HEK293T (cell line): ENCODE measurements around the gene LRRC17.
"Not testable (repeated sequence)": the region's sequence is repeated elsewhere in the genome, so short reads cannot be mapped to it uniquely, and the experiment has no call there.

Experiments
- CTCF ChIA-PET: fragments of 350-600 bp; formaldehyde crosslinking; extraction: SDS; loops from one replicate; lab custom pipeline; 2021; ENCODE audit warnings: antibody characterized with exemption, inconsistent platforms; lab: Yijun Ruan, JAX
- POLR2A ChIA-PET: fragments of 350-600 bp; formaldehyde crosslinking; extraction: SDS; loops from one replicate; lab custom pipeline; 2020; ENCODE audit warnings: antibody characterized with exemption, inconsistent platforms; lab: Yijun Ruan, JAX
- DNase-seq: peaks from one replicate; pipeline ENCODE4 v3.0.0; 2012; ENCODE audit warnings: mixed read lengths; ENCODE audit errors: extremely low spot score
- ARNT ChIP-seq: fragments of 450-650 bp; IDR thresholded peaks from 2 replicates; pipeline ENCODE4 v1.6.1; 2017; ENCODE audit warnings: mild to moderate bottlenecking
- BHLHE40 ChIP-seq: fragments of 450-650 bp; IDR thresholded peaks from 2 replicates; pipeline ENCODE4 v1.6.1; 2016; ENCODE audit warnings: mild to moderate bottlenecking, moderate library complexity, borderline replicate concordance
- CTBP1 ChIP-seq: fragments of 450-650 bp; IDR thresholded peaks from 2 replicates; pipeline ENCODE4 v1.6.1; 2016; ENCODE audit warnings: borderline replicate concordance
- ELF4 ChIP-seq: fragments of 450-650 bp; IDR thresholded peaks from 2 replicates; pipeline ENCODE4 v1.6.1; 2017; ENCODE audit warnings: antibody characterized with exemption
- FOXA1 ChIP-seq: fragments of 450-650 bp; IDR thresholded peaks from 2 replicates; pipeline ENCODE4 v1.6.1; 2016; ENCODE audit warnings: mild to moderate bottlenecking
- FOXK2 ChIP-seq: fragments of 450-650 bp; IDR thresholded peaks from 2 replicates; pipeline ENCODE4 v1.6.1; 2016; ENCODE audit warnings: mild to moderate bottlenecking
- FOXM1 ChIP-seq: fragments of 450-650 bp; IDR thresholded peaks from 2 replicates; pipeline ENCODE4 v1.6.1; 2017; ENCODE audit warnings: mild to moderate bottlenecking, borderline replicate concordance
- HDGF ChIP-seq: fragments of 450-650 bp; IDR thresholded peaks from 2 replicates; pipeline ENCODE4 v1.6.1; 2017; ENCODE audit warnings: antibody characterized with exemption, borderline replicate concordance
- L3MBTL2 ChIP-seq: fragments of 450-650 bp; conservative IDR thresholded peaks from 2 replicates; pipeline ENCODE4 v1.6.1; 2016; ENCODE audit warnings: mild to moderate bottlenecking
- LEF1 ChIP-seq: fragments of 450-650 bp; IDR thresholded peaks from 2 replicates; pipeline ENCODE4 v1.6.1; 2017; ENCODE audit warnings: mild to moderate bottlenecking, borderline replicate concordance
- NFRKB ChIP-seq: fragments of 450-650 bp; IDR thresholded peaks from 2 replicates; pipeline ENCODE4 v1.6.1; 2016; ENCODE audit warnings: mild to moderate bottlenecking, moderate library complexity
- SP1 ChIP-seq: fragments of 450-650 bp; IDR thresholded peaks from 2 replicates; pipeline ENCODE4 v1.6.1; 2017
- SUZ12 ChIP-seq: fragments of 450-650 bp; IDR thresholded peaks from 2 replicates; pipeline ENCODE4 v1.6.1; 2016; ENCODE audit warnings: mild to moderate bottlenecking
- TARDBP ChIP-seq: fragments of 450-650 bp; IDR thresholded peaks from 2 replicates; pipeline ENCODE4 v1.6.1; 2016
- ZNF384 ChIP-seq: fragments of 450-650 bp; IDR thresholded peaks from 2 replicates; pipeline ENCODE4 v1.6.1; 2016
- TF ChIP-seq, protein P1 (sequence below): fragments of 450-650 bp; IDR thresholded peaks from 2 replicates; pipeline ENCODE4 v1.6.1; 2016

The LRRC17 gene

DNA sequence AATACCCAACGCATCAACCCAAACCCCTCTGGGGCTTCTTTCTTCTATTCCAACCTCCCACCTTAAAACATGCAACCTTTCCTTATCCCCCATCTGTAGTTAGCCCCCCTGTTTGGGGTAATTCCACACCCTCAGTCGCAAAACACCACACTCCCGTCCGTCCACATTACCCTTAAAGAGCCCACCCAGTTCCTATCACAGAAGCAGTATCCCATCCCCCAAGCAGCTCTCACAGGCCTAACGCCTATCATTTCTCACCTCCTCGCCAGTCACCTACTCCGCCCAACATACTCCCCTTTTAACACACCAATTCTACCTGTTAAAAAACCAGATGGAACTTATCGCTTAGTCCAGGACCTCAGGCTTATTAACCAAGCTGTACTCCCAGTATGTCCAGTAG, 63.7 kb downstream of the LRRC17 start:
- ChIA-PET CTCF (no interaction called here), POLR2A (no interaction called here)
- TF ChIP-seq, protein P1, sequence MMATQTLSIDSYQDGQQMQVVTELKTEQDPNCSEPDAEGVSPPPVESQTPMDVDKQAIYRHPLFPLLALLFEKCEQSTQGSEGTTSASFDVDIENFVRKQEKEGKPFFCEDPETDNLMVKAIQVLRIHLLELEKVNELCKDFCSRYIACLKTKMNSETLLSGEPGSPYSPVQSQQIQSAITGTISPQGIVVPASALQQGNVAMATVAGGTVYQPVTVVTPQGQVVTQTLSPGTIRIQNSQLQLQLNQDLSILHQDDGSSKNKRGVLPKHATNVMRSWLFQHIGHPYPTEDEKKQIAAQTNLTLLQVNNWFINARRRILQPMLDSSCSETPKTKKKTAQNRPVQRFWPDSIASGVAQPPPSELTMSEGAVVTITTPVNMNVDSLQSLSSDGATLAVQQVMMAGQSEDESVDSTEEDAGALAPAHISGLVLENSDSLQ, result no peak
- no peak for TF ChIP-seq ELF4
- no peak for TF ChIP-seq CTBP1
- no peak for TF ChIP-seq TARDBP
- TF ChIP-seq BHLHE40, result no peak
- TF ChIP-seq FOXM1, result no peak
- no peak for TF ChIP-seq FOXA1
- no peak for TF ChIP-seq LEF1
- no peak for TF ChIP-seq L3MBTL2
- TF ChIP-seq ARNT, result no peak
- TF ChIP-seq ZNF384, result no peak
- no peak for TF ChIP-seq NFRKB
- no peak for TF ChIP-seq SUZ12
- TF ChIP-seq SP1, result no peak
- no peak for TF ChIP-seq HDGF
- no peak for TF ChIP-seq FOXK2
- no peak for DNase-seq

DNA sequence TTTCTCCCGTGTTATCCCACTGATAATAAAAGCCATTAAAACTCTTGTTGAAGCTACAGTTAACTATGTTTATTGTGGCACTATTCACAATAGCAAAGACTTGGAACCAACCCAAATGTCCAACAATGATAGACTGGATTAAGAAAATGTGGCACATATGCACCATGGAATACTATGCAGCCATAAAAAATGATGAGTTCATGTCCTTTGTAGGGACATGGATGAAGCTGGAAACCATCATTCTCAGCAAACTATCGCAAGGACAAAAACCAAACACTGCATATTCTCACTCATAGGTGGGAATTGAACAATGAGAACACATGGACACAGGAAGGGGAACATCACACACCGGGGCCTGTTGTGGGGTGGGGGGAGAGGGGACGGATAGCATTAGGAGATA, 64.8 kb downstream of the LRRC17 start:
- POLR2A ChIA-PET, CTCF ChIA-PET, DNase-seq: not testable (repeated sequence)

DNA sequence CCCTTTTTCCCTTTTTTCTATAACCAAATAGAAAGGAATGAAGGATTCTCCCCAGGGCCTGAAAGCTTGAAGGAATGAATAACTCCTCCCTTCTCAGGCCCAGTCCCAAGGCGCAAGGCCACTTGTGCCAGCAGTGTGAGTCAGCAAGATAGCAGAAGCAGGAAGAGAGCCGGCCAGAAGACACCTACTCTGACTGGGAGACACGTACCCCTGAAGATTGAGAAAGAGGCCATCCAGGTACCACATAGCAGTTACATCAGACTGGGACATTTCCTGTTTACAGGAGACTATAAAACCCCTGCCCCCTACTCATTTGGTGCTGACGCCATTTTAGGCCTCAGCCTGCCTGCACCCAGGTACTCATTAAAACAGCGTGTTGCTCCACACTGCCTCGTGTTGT, 65.5 kb downstream of the LRRC17 start:
- DNase-seq, result no peak
- TF ChIP-seq FOXM1, result no peak
- TF ChIP-seq HDGF, result no peak
- no peak for TF ChIP-seq SUZ12
- no peak for TF ChIP-seq LEF1
- TF ChIP-seq TARDBP, result no peak
- no peak for TF ChIP-seq FOXK2
- TF ChIP-seq FOXA1, result no peak
- TF ChIP-seq BHLHE40, result no peak
- no peak for TF ChIP-seq ELF4
- ChIA-PET CTCF (no interaction called here), POLR2A (no interaction called here)

DNA sequence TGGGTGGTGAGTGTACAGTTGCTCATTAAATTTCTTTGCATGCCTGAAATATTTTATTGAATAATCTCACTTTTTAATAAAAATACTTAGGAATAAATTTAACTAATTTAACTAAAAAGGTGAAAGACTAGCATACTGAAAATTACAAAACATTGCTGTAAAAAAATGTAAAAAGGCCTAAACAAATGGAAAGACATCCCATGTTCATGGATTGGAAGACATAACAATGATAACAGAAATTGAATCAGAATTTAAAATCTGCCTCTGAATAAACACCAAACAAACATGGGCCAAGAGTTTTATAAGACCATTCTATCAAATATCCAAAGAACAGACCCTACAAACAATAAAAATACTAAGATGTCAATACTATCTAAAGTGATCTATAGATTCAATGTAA, 66.9 kb downstream of the LRRC17 start:
- POLR2A ChIA-PET, result no interaction called here
- DNase-seq, result no peak
- CTCF ChIA-PET, result no interaction called here

DNA sequence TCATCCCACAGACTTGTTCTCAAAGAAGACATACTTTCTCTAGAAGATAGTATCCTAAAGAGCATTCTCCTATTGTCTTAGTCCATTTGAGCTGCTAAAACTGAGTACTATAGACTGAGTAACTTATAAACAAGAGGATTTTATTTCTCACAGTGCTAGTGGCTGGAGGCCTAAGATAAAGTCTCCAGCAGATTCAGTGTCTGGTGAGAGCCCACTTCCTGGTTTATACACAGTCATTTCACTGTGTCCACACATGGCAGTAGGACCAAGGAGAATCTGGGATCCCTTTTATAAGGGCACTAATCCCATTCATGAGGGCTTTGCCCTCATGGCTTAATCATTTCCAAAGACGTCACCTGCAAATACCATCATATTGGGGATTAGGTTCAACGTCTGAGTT, 68.7 kb downstream of the LRRC17 start:
- no peak for DNase-seq
- CTCF ChIA-PET, result no interaction called here
- no peak for TF ChIP-seq SP1
- TF ChIP-seq NFRKB, result no peak
- TF ChIP-seq FOXA1, result no peak
- TF ChIP-seq ELF4, result no peak
- no peak for TF ChIP-seq FOXM1
- no peak for TF ChIP-seq TARDBP
- no peak for TF ChIP-seq ARNT
- POLR2A ChIA-PET, result no interaction called here

More for the DNA sequence above, 66.9 kb downstream of the LRRC17 start:
- TF ChIP-seq ZNF384 (no peak), LEF1 (no peak), FOXA1 (no peak), FOXK2 (no peak), BHLHE40 (no peak), SUZ12 (no peak), HDGF (no peak), L3MBTL2 (no peak), TARDBP (no peak), FOXM1 (no peak), ELF4 (no peak)
- TF ChIP-seq, protein P1, result no peak

DNA sequence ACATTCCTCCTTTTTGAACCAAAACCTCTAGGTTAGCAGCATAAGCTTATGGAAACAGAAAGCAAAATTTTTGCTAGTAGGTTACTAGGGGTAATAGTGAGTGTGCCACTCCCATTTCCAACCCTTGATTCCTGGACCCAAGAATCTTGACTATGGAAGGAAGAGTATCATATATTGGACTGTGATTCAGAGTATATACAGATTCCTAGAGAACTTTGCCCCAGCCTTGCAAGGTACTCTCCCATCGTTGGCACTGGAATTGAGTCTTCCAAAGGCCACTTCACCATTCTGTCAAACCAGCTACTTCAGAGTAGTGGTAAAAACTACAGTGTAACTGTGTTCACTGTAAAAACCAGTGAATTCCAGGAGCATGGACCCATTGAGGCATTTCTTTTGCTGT, 69.4 kb downstream of the LRRC17 start:
- no peak for DNase-seq
- ChIA-PET POLR2A (no interaction called here), CTCF (no interaction called here)
- TF ChIP-seq CTBP1, result no peak
- TF ChIP-seq SP1, result no peak
- no peak for TF ChIP-seq FOXM1
- TF ChIP-seq NFRKB, result no peak
- no peak for TF ChIP-seq HDGF
- no peak for TF ChIP-seq ZNF384
- no peak for TF ChIP-seq BHLHE40
- TF ChIP-seq FOXA1, result no peak
- TF ChIP-seq L3MBTL2, result no peak
- TF ChIP-seq, protein P1, result no peak
- TF ChIP-seq SUZ12, result no peak
- TF ChIP-seq ARNT, result no peak
- TF ChIP-seq FOXK2, result no peak
- TF ChIP-seq TARDBP, result no peak
- no peak for TF ChIP-seq ELF4
- TF ChIP-seq LEF1, result no peak

DNA sequence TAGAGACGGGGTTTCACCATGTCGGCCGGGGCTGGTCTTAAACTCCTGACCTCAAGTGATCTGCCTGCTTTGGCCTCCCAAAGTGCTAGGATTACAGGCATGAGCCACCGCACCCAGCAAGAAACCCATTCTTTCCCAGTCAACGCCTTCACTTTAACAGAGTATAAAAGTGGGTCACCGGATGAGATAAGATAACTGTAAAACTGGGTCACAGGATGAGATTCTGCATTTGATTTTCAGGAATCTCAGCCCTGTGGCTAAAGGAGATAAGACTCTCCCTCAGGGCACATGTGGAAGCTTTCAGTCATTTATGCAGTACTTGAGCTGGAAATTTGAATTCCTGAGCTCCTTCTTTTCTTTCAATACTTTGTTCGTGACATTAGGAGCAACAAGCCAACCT, 70.8 kb downstream of the LRRC17 start:
- DNase-seq, result no peak
- CTCF ChIA-PET, result no interaction called here
- POLR2A ChIA-PET, result no interaction called here
- TF ChIP-seq FOXM1 (no peak), FOXK2 (no peak), CTBP1 (no peak), SP1 (no peak), HDGF (no peak), NFRKB (no peak), ELF4 (no peak)
